Endothelial cell of umbilical vein (primary cell): ENCODE measurements around the gene CDH23. TPM values are rescaled to one million over a fixed set of nuclear protein-coding genes. Genes with fewer than 3 reads are reported as not detected.

Source experiments
- BruUV-seq: library from RNA; stranded (reverse); fragments of 400-500 nt; replicated peaks from 2 replicates; lab custom pipeline; 2021; lab: Mats Ljungman, UMichigan
- CTCF ChIA-PET: fragments of 300-600, 350-600 bp; sonication (Branson Sonifier 250); formaldehyde crosslinking; loops from one replicate; lab custom pipeline; 2021; ENCODE audit warnings: antibody characterized with exemption, inconsistent platforms; lab: Charles Lee
- POLR2A ChIA-PET: fragments of 300-600, 350-600 bp; sonication (Branson Sonifier 250); formaldehyde crosslinking; loops from one replicate; lab custom pipeline; 2021; ENCODE audit warnings: antibody characterized with exemption, inconsistent platforms; lab: Charles Lee
- DNase-seq: peaks from one replicate; pipeline ENCODE4 v3.0.0-alpha.2; 2011; ENCODE audit warnings: low read depth, low spot score
- FAIRE-seq: peaks from 2 replicates; lab custom pipeline; 2011; peaks lifted over from hg19 to GRCh38; lab: Jason Lieb, UNC
- H2AFZ ChIP-seq: 2 replicates; pipeline ENCODE4 v1.6.0; 2012; ENCODE audit warnings: low read depth, low read length, control low read depth, inconsistent platforms
- H3K27ac ChIP-seq: 2 replicates; pipeline ENCODE4 v1.5.1; 2011; ENCODE audit warnings: low read depth, mild to moderate bottlenecking, control low read depth, low read length, moderate library complexity; ENCODE audit not compliant: insufficient read depth
- H3K27me3 ChIP-seq, 2 experiments: 2 replicates each; pipeline versions ENCODE4 v1.6.0 to v1.6.1; 2011; ENCODE audit warnings: low read length in 2 of 2, mixed read lengths in 1 of 2; ENCODE audit not compliant: control insufficient read depth in 2 of 2, insufficient read depth in 2 of 2
- H3K36me3 ChIP-seq, 2 experiments: 2 replicates in 1 of 2; 3 replicates in 1 of 2; pipeline ENCODE4 v1.5.1; 2011; ENCODE audit warnings: low read length in 2 of 2, mild to moderate bottlenecking in 1 of 2, moderate library complexity in 1 of 2; ENCODE audit not compliant: control insufficient read depth in 2 of 2, insufficient read depth in 2 of 2; ENCODE audit errors: extremely low read depth in 1 of 2
- H3K4me1 ChIP-seq: 3 replicates; pipeline ENCODE4 v1.5.1; 2011; ENCODE audit warnings: mild to moderate bottlenecking, low read length; ENCODE audit not compliant: control insufficient read depth, insufficient read depth; ENCODE audit errors: extremely low read depth
- H3K4me2 ChIP-seq: 2 replicates; pipeline ENCODE4 v1.6.1; 2011; ENCODE audit warnings: low read length, control low read depth, mixed read lengths; ENCODE audit not compliant: insufficient read depth
- H3K4me3 ChIP-seq, 3 experiments: fragments of 200-600 bp in 1 of 3; sonication (generic), shearing (Covaris generic) in 1 of 3; replicated peaks in 1 of 3; 2 replicates each; pipeline ENCODE4 v1.5.1; 2011 to 2016; ENCODE audit warnings: control low read depth in 3 of 3, low read length in 3 of 3, mild to moderate bottlenecking in 2 of 3, inconsistent platforms in 1 of 3, low read depth in 1 of 3, moderate library complexity in 1 of 3; ENCODE audit not compliant: insufficient read depth in 1 of 3
- H3K79me2 ChIP-seq: 2 replicates; pipeline ENCODE4 v1.6.0; 2012; ENCODE audit warnings: low read length, inconsistent platforms; ENCODE audit not compliant: control insufficient read depth, insufficient read depth
- H3K9ac ChIP-seq: replicated peaks from 2 replicates; pipeline ENCODE3; 2011; ENCODE audit warnings: low read length, control low read depth; ENCODE audit not compliant: insufficient read depth; ENCODE audit errors: extremely low read depth
- H3K9me1 ChIP-seq: replicated peaks from 3 replicates; pipeline ENCODE4 v1.6.0; 2011; ENCODE audit warnings: mild to moderate bottlenecking, low read length; ENCODE audit not compliant: control insufficient read depth, insufficient read depth; ENCODE audit errors: extremely low read depth
- H3K9me3 ChIP-seq: replicated peaks from 2 replicates; pipeline ENCODE4 v1.5.1; 2012; ENCODE audit warnings: low read length, inconsistent platforms; ENCODE audit not compliant: control insufficient read depth, insufficient read depth
- H4K20me1 ChIP-seq: replicated peaks from 2 replicates; pipeline ENCODE3; 2011; ENCODE audit warnings: mild to moderate bottlenecking, low read length; ENCODE audit not compliant: control insufficient read depth, insufficient read depth; ENCODE audit errors: extremely low read depth
- EZH2 ChIP-seq: IDR thresholded peaks from 2 replicates; pipeline ENCODE4 v1.6.1; 2012; ENCODE audit warnings: borderline replicate concordance, low read depth, mild to moderate bottlenecking, moderate library complexity, low read length, inconsistent platforms; ENCODE audit not compliant: severe bottlenecking
- FOS ChIP-seq: IDR thresholded peaks from 2 replicates; pipeline ENCODE4 v1.6.1; 2011; ENCODE audit warnings: mild to moderate bottlenecking, low read length, moderate library complexity, borderline replicate concordance; ENCODE audit not compliant: insufficient read depth
- GATA2 ChIP-seq: IDR thresholded peaks from 2 replicates; pipeline ENCODE4 v1.7.0; 2011; ENCODE audit warnings: low read depth, mild to moderate bottlenecking, moderate library complexity, mixed read lengths, low read length; ENCODE audit not compliant: insufficient read length, insufficient read depth
- JUN ChIP-seq: IDR thresholded peaks from 2 replicates; pipeline ENCODE4 v1.6.1; 2011; ENCODE audit warnings: borderline replicate concordance, low read depth; ENCODE audit not compliant: insufficient read length, insufficient read depth
- MAX ChIP-seq: IDR thresholded peaks from 2 replicates; pipeline ENCODE4 v1.6.1; 2011; ENCODE audit not compliant: insufficient read depth, insufficient read length
- MYC ChIP-seq: IDR thresholded peaks from one replicate; pipeline ENCODE4 v1.6.1; 2011; ENCODE audit warnings: mild to moderate bottlenecking, low read depth, low read length
- POLR2A ChIP-seq: IDR thresholded peaks from 2 replicates; pipeline ENCODE4 v1.6.1; 2012; ENCODE audit warnings: low read depth, mild to moderate bottlenecking, control low read depth, low read length
- POLR2AphosphoS5 ChIP-seq: IDR thresholded peaks from 2 replicates; pipeline ENCODE4 v1.6.1; 2012; ENCODE audit warnings: low read depth, mild to moderate bottlenecking, control low read depth, low read length, moderate library complexity; ENCODE audit not compliant: insufficient read depth
- dilution Hi-C: fragments of 300-500 bp; cut with MboI; formaldehyde crosslinking; loops from one replicate; pipeline ENCODE4 v1.15.0; 2019; ENCODE audit warnings: low sequenced_read_pairs; ENCODE audit not compliant: extremely low pct_ligation_motif_present
- intact Hi-C: fragments of 100-400 bp; cut with micrococcal nuclease; formaldehyde crosslinking; loops from one replicate; pipeline ENCODE4 v1.10.0; 2022
- polyA plus RNA-seq, 4 experiments: library from polyadenylated mRNA; depleted of rRNA in 3 of 4; stranded (reverse) in 3 of 4; unstranded in 1 of 4; fragments of >200 nt; gene quantifications; 2 replicates each; pipeline versions ENCODE4 v1.2.1 to v1.2.3, GENCODE V29; 2011 to 2012; ENCODE audit warnings: missing spikeins in 1 of 4
- total RNA-seq: library from RNA; stranded (reverse); gene quantifications from 2 replicates; pipeline ENCODE4 v1.2.3, GENCODE V29; 2021
- TF ChIP-seq, protein P1 (sequence below), 2 donors: IDR thresholded peaks; 1 replicate in 1 of 2; 2 replicates in 1 of 2; pipeline ENCODE4 v1.5.1; 2011; ENCODE audit warnings: low read length in 2 of 2, mild to moderate bottlenecking in 2 of 2, moderate library complexity in 2 of 2, control low read depth in 1 of 2, inconsistent platforms in 1 of 2, low read depth in 1 of 2; ENCODE audit not compliant: insufficient read depth in 1 of 2; ENCODE audit errors: extremely low read depth in 1 of 2

CDH23 gene
- total and polyA plus RNA-seq, 2 donors (not counting 3 experiments of a cell fraction or from before 2014, with no cell fraction given): not detected

GRCh38 chr10:71581376-71581775, 184.7 kb downstream of the CDH23 start:
- Histone ChIP-seq H2AFZ (no peak overlapping the region), H3K4me1 (no peaks in the 10 kb centered on the region), H3K9ac (no peak overlapping the region), H3K27me3 (no peaks in the 10 kb centered on the region), H3K36me3 (no peaks in the 10 kb centered on the region), H3K27ac (no peak overlapping the region), H3K4me3 (no peak overlapping the region), H3K9me1 (no peaks in the 10 kb centered on the region), H3K4me2 (no peak overlapping the region), H4K20me1 (no peaks in the 10 kb centered on the region), H3K9me3 (no peaks in the 10 kb centered on the region), H3K79me2 (no peaks in the 10 kb centered on the region)
- CTCF ChIA-PET: interaction anchor here (2.6 kb wide), 1 partner anchor 11 kb away, joined by 11 read pairs; no protein-coding TSS in a partner anchor
- BruUV-seq: no TSS peak
- intact Hi-C loops (no loop called here), dilution Hi-C loops (no loop called here)
- TF ChIP-seq MYC (no peak), JUN (no peak), POLR2AphosphoS5 (no peak), GATA2 (no peak), EZH2 (no peak), FOS (no peak), MAX (no peak), POLR2A (no peak)
- TF ChIP-seq, protein P1, sequence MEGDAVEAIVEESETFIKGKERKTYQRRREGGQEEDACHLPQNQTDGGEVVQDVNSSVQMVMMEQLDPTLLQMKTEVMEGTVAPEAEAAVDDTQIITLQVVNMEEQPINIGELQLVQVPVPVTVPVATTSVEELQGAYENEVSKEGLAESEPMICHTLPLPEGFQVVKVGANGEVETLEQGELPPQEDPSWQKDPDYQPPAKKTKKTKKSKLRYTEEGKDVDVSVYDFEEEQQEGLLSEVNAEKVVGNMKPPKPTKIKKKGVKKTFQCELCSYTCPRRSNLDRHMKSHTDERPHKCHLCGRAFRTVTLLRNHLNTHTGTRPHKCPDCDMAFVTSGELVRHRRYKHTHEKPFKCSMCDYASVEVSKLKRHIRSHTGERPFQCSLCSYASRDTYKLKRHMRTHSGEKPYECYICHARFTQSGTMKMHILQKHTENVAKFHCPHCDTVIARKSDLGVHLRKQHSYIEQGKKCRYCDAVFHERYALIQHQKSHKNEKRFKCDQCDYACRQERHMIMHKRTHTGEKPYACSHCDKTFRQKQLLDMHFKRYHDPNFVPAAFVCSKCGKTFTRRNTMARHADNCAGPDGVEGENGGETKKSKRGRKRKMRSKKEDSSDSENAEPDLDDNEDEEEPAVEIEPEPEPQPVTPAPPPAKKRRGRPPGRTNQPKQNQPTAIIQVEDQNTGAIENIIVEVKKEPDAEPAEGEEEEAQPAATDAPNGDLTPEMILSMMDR (IDR thresholded peaks at IDR 0.05; ENCODE audit: extremely low read depth in 1 of 2, insufficient read depth in 1 of 2, low read depth in 1 of 2, low read length in 2 of 2): no peak
- no peak for FAIRE-seq
- POLR2A ChIA-PET: no interaction called here
- DNase-seq: no peak
